HG03025 (cell line): ENCODE measurements around the gene SORCS2.

Experiments
- ATAC-seq: cut with Tn5 transposase; IDR thresholded peaks from one replicate; pipeline ENCODE4 v1.9.1; 2021; ENCODE audit warnings: mild to moderate bottlenecking, moderate library complexity; ENCODE audit not compliant: unreplicated experiment, low FRiP score

Gene SORCS2

GRCh38 chr4:7530082-7530481 lies 337.7 kb downstream of the SORCS2 start:
- ATAC-seq: no peak

DNA sequence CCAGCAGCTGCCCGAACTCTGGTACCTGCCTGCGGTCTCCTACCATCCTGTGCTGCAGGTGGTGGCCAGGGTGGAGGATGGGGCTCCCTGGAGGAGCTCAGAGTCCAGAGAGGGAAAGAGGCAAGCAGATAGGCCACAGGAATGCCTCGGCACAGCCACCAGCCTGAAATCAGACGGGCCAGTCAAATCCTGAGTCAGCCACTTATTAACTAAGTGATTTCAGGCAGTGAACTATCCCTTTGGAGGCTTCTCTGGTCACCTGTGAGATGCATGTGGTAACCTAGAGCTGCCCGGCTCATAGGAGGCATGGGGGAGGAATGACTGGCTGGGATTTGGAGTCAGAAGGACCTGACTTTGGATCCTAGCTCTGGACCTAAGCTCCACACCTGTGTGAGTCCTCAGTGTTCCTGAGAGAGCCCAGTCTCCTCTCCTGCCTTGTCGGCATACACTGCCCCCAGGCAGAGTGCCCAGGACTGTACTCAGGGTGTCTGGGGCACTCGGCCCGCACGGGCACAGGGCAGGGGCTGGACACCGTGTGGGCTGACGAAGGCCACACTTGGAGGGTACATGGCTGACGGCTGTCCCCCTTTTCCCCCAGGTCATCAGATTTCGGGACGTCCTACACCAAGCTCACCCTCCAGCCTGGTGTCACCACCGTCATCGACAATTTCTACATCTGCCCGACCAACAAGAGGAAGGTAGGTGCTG lies 338.7 kb downstream of the SORCS2 start:
- no peak for ATAC-seq

DNA sequence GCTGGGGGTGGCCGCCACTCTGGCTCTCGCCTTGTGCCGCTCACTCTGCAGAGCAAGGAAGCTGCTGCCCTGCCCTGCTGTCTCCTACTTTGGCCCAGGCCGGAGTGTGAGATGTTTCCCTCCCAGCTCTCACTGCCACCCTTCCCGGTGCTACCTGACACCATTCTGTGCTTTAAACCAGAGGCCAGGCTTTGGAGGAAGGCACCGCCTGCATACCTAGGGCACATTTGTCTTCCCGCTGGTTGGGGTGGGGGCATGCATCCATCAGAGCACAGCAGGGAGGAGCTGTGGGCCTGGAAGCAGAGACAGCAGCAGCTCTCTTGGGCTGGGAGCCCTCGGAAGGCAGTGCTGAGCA lies 339.3 kb downstream of the SORCS2 start:
- ATAC-seq: no peak

- ATAC-seq: no peak
Measured at GRCh38 chr4:7532043-7532442, 339.7 kb downstream of the SORCS2 start.

DNA sequence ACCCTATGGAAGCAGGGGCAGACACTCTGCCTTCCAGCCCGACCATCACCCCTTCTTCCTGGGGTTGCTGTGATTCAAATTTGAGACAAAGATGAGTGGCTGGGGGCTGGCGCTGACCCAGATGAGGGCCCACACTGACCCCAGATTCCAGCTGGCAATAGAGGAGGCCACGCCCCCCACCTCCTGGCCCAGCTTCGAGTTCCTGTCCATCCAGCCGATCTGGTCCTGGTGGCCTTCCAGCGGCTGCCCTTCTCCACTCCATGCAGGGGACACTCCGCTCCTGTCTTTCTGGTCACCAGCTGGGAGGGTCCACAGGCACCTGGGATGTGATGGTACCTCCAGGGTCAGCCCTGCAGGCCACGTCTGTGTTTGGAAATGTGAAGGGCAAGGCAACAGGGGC lies 340.9 kb downstream of the SORCS2 start:
- ATAC-seq: no peak

DNA sequence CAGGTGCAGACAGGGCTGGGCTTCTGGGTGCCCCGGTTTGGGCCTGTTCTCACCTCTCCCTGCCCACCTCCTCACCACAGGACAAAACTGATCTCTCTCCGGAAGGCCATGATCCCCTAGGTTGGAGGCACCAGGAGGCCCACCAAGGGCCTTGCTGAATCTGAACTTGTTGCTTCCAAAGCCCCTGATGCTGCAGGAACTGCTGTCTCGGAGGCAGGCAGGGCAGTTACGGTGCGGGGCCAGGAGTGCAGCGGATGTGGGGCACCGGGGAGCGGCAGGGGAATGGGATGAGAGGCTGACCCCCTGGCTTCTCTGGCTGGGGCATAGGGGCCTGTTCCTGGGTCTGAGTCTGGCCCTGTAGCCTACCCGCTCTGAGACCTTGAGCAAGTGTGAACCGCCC lies 342.8 kb downstream of the SORCS2 start:
- ATAC-seq: no peak

DNA sequence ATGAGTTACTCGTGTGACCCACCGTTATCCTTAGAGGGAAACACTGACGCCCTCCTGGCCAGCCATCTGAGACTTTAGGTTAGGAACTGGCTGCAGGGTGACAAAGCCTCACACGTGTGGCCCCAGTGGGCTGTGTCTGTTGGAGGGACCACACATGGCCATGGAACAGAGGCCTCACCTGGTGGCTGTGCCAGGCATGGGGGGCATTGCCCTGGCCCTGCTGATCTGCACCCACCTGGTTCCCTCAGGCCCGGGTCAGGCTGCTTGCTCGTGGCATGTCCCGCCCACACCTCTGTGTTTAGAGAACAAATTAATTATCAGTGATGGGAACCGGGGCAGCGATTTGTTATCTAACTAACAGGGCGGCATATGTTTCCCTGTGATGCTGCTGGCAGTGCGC lies 343.3 kb downstream of the SORCS2 start:
- no peak for ATAC-seq

DNA sequence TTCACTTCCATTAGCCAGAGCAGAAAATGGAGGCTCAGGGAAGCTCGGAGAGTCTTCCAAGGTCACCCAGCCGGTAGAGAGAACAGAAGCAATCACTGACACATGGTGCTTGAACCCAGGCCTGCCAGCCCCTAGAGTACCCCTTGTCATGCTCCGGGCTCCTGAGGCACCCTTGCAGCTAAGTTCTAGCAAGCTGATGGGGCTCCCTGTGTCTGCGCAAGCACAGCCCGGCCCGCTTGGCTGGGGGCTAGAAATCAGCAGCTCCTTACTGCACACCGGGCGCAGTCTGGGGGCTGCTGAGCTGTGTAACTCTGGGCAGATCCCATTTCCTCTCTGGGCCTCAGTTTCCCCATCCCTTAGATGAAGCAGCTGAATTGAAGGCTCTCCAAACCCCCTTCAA lies 344.5 kb downstream of the SORCS2 start:
- no peak for ATAC-seq

- ATAC-seq: no peak
Measured at GRCh38 chr4:7537853-7538400, 345.6 kb downstream of the SORCS2 start.

GRCh38 chr4:7538518-7538917 lies 346.2 kb downstream of the SORCS2 start:
- no peak for ATAC-seq

DNA sequence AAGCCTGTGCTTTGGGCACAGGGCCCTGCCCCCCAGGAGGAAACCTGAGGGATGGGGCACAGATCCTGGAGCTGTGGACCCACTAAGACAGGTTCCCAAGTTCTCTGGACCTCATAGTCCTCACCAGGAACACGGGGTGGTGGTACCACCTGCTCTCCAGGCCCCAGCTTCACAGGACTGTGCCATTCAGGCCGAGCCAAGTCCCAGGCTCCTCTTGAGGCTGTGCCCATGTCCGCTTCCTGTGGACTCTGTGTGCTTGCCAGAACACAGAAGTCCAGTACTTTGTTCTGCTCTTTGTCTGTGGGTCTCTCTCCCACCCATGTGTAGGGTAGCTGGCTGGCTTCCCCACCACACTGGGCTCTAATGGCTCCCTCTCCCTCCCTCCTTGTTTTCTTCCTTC lies 346.8 kb downstream of the SORCS2 start:
- ATAC-seq: no peak

DNA sequence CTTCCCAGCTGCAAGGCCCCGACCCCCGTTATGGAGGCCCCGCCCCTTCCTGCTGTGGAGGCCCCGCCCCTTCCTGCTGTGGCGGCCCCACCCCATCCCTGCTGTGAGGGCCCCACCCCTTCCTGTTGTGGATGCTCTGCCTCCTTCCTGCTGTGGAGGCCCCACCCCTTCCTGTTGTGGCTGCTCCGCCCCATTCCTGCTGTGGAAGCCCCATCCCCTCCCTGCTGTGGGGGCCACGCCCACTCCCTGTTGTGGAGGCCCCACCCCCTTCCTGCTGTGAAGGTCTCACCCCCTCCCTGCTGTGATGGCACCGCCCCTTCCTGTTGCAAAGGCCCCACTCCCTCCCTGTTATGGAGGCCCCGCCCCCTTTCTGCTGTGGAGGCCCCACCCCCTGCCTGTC lies 347.3 kb downstream of the SORCS2 start:
- no peak for ATAC-seq

DNA sequence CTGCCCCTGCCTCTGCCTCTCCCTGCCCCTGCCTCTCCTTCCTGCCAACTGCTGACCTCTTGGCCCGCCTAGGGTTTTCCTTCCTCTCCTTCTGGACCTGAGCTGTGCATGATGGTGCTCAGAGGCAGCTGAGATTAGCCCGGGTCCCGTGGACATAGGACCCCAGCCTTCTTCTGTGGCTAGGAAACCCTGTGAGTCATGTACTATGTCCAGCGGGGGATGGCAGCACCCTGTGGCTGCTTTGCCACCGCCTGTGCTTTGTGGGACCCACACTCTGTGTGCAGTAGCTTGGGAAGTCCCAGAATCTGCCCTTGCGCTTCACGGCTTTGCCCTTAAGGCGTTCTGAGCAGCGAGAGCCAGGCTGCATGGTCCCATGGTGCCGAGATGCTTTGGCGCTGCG lies 347.9 kb downstream of the SORCS2 start:
- ATAC-seq: no peak

DNA sequence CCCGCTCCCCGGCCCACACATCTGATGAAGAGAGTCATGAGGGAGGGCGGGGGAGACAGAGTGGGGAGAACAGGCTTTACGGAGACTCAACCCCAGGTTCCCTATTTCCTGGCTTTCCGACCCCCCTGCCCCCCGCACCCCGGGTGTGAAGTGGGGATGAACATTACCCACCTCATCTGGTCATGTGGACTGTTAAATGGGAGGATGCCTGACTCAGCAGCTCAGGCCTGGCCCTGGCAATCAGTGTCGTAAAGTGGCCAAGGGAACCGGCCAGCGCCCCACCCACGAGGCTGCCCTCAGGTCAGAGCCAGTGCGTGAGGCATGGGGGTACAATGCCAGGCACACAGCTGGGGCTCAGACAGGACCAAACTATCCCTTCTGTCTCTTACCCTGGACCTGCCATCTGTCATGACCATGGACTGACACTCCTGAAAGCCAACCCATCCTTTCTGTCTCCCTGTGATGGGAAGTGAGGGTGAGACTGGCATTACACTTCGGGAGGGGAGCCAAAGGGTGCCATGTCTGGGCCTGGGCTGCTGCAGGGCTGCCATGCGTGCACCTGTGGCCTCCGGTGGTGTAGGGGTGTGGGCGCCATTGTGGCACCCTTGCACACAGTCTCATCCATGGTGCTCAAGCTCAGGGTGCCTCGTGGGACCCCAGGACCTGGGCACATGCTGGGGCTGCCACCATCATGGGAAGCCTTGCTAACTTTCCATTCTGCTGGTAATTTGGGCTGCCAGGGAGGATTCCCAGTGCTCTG lies 348.5 kb downstream of the SORCS2 start:
- ATAC-seq: no peak

GRCh38 chr4:7541414-7541810 lies 349.1 kb downstream of the SORCS2 start:
- no peak for ATAC-seq

GRCh38 chr4:7542781-7543180 lies 350.4 kb downstream of the SORCS2 start:
- no peak for ATAC-seq

GRCh38 chr4:7546152-7546808 lies 353.9 kb downstream of the SORCS2 start:
- no peak for ATAC-seq

DNA sequence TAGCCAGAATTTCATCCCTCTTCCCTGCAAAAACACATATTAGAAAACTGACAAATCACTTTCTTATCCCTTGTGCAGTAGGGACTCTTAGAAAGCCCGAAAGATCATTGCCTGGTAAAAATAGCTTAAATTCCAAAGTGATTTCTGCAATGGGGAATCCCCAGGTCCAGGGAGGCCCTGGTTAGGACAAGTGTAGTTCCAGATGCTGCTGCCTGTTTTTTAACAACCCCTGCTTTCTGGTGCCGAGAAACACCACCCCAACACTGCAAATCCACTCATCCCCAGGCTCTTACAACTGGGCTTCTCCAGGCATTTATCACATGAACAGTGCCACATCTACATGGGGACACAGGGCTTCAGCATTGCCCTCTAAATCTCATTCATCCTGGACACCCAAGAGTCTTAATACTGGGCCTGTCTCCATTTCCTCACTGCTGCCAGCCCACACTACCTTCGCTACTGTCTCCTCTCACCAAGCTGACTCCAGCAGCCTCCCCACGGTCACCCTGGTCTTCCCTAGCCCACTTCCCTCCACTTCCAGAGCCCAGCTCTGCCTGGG lies 354.6 kb downstream of the SORCS2 start:
- ATAC-seq: no peak

- ATAC-seq: no peak
Measured at GRCh38 chr4:7547368-7548040, 355.2 kb downstream of the SORCS2 start.

- no peak for ATAC-seq
Measured at GRCh38 chr4:7549866-7550265, 357.5 kb downstream of the SORCS2 start.

DNA sequence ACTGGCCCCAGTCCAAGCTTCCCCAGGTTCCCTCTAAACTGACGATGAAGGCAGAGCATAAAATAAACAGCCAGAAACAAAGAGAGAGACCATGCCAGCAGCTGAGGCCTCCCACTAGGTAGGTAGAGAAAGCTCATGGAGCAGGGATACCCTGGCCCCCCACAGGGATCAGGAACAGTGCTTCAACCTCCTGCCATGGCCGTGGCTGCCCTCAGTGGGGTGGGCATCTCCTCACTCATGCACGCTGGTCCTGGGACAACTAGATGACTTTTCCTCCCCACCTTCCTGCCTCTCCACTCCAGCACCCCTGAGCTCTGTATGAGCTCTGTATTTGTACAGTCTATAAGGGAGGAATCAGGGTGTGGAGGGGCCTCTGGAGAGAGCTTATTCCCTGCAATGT lies 360.1 kb downstream of the SORCS2 start:
- no peak for ATAC-seq
